ENCODE measurements around the gene CST7. TPM values are rescaled to one million over a fixed set of nuclear protein-coding genes. Genes with fewer than 3 reads are reported as not detected.

CST7 gene
- total and polyA plus RNA-seq, 2 of the 13 experiments (the other 11 are each of a cell fraction or from before 2014, with no cell fraction given) = not detected

- TF ChIP-seq ZNF276 (CRISPR knock-in tag; IDR thresholded peaks at IDR 0.05; ENCODE audit: low read depth) = peak; percentile 16; the same call in 1 of the 2 replicates
- 0 out of 2 replicates have a peak, but pooled peaks have one; percentile 8 for TF ChIP-seq ZNF572 (CRISPR knock-in tag; IDR thresholded peaks at IDR 0.05)
- TF ChIP-seq SIN3B (IDR thresholded peaks at IDR 0.05; ENCODE audit: low read length) = no peak
- TF ChIP-seq SMARCC2 (IDR thresholded peaks at IDR 0.05) = no peak
- no peak for TF ChIP-seq DZIP1 (CRISPR knock-in tag; IDR thresholded peaks at IDR 0.05)
- TF ChIP-seq IRX3 (CRISPR knock-in tag; IDR thresholded peaks at IDR 0.05; ENCODE audit: borderline replicate concordance, low read depth) = no peak
- 0 out of 2 replicates have a peak, but pooled peaks have one; percentile 4 for TF ChIP-seq HIVEP1 (CRISPR knock-in tag; IDR thresholded peaks at IDR 0.05)
- no peak for TF ChIP-seq NFAT5 (CRISPR knock-in tag; IDR thresholded peaks at IDR 0.05)
These were observed 45.1 kb downstream of the CST7 start (continued) for GRCh38 chr20:24994186-24994465.

Data from HepG2 (cell line).